HG02763 (cell line): ENCODE measurements around the gene LDLRAP1.

ENCODE experiments used
- ATAC-seq: cut with Tn5 transposase; IDR thresholded peaks from one replicate; pipeline ENCODE4 v1.9.1; 2021; ENCODE audit warnings: mild to moderate bottlenecking, moderate library complexity; ENCODE audit not compliant: unreplicated experiment

LDLRAP1 gene

DNA sequence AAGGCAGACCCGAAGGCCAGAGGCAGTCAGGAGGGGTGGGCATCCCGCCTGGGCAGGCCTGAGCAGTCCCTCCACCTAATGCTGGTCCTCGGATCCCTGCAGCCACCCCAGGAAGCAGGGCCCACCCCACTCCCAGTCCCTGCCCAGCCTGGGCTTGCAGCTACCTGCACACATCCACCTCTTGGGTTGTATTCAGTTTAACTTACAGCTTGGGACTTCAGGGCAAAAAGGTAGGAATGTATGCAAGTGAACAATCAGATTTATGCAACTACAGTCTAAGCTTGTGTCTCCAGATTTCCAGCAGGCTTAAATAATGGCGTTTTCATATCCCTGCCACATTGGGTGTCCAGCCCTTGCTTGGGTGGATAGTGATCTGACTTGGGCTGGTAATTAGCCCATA, 17.4 kb downstream of the LDLRAP1 start:
- ATAC-seq = no peak

DNA sequence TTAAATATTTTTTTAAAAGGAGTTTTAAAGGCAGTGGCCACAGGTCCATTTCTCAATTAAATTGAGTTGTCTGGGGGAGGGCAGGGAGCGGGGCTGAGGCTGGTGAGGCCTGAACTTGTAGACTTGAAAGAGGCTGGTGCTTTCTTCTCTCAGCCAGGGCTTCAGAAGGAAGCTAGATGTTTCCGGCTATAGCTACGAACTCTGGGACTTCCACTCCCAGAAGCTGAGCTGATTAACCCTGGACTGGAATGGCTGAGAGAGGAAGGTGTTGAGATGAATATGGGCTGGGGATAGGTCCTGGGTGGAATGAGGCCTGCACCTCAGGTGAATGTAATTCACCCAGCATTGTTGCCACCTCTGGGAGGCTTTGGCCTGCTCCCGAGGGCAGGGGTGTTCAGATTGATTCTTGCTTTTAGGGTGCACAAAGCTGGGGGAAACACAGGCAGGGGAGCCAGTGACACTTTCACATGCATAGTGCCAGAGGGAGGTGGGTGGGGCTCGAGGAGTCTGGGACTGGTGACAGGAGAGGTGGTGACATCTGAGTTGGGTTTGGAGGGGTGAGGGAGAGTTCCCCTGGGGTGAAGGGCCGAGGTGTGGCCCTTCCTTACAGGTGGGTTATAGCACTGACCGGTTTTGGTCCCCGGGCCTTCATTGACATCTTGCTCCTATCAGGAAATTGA, 18.2 kb downstream of the LDLRAP1 start:
- ATAC-seq = no peak

DNA sequence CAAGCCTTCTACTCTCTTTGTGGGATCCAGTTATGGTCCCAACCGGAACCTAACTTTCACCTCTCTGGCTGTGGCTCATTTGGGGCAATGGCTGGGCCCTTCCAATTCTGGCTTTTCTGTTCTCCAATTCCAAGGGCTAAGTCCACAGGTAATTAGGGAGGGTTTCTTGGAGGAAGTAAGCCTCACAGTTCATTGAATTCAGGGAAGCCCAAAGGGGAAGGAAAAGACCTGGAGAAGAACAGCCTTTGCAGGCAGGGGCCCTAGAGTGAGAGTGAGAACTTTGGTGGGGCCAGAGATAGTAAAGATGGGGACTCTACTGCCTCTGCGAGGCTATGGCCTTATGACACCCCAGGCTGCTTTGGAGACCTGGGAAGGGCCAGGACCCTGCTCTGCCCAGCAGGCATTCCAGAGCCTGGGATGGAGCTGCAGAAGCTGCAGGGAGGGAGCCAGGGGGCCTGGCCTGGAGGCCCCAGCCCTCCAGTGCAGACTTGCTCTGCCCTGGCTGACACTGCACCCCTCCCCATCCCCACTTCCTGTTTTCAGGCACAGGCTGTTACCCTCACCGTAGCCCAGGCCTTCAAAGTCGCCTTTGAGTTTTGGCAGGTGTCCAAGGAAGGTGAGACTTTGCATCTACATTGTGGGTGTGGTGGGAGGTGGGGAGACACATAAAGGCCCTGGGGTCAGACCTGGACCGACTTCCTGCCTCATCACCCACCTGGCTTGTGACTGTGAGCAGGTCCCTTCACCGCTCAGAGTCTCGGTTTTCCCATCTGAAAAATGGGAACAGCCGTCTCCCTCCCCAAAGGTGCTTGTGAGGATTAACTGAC, 18.9 kb downstream of the LDLRAP1 start:
- peak; percentile 70 for ATAC-seq

DNA sequence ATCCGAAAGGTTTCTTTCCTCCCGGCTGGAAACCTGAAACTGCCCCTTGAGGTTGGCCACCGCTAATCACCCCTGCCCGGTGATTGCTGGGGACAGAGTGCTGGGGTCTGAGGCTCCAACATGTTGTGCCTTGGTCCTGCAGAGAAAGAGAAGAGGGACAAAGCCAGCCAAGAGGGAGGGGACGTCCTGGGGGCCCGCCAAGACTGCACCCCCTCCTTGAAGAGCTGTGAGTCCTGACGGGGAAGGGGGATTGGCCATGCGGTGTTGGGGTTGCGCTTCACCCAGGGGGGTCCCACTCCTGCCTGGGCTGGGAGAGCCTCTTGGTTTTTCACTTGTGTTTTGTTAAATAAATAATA, 19.5 kb downstream of the LDLRAP1 start:
- no peak for ATAC-seq

DNA sequence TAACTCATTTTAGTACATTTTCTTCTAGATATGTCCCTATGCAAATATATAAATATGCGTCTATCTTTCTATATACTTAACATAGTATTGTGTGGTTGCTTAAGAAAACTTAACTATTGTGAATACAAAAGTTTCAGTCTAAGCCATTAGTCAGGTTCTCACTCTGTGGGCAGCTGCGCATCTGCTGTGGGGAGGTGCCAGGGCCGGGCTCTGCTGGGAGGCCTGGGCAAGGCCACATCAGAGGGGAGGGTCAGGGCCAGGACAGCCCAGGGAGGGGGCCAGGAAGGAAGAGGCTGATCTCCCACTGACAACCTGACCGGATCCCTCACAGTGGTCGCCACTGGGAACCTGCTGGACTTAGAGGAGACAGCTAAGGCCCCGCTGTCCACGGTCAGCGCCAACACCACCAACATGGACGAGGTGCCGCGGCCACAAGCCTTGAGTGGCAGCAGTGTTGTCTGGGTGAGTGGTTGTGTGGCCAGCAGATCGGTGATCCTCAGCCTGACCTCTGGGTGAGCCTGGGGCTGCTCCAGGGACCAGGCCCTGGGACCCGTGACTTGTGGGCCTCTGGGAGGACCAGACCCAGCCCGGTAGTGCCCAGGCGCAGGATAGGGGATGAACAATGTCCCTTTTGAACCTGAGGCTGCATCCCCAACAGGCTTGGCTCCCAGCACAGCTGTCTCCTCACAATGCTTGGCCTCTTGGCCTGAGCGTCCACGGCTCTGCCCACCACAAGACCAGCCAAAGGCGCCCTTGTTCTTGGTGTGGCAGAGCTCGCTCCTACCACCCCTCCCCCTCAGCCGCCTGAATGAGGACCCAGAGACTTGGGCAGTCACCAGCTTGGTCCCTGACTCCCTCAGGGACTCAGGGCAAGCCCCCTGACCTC, 20.2 kb downstream of the LDLRAP1 start:
- no peak for ATAC-seq

DNA sequence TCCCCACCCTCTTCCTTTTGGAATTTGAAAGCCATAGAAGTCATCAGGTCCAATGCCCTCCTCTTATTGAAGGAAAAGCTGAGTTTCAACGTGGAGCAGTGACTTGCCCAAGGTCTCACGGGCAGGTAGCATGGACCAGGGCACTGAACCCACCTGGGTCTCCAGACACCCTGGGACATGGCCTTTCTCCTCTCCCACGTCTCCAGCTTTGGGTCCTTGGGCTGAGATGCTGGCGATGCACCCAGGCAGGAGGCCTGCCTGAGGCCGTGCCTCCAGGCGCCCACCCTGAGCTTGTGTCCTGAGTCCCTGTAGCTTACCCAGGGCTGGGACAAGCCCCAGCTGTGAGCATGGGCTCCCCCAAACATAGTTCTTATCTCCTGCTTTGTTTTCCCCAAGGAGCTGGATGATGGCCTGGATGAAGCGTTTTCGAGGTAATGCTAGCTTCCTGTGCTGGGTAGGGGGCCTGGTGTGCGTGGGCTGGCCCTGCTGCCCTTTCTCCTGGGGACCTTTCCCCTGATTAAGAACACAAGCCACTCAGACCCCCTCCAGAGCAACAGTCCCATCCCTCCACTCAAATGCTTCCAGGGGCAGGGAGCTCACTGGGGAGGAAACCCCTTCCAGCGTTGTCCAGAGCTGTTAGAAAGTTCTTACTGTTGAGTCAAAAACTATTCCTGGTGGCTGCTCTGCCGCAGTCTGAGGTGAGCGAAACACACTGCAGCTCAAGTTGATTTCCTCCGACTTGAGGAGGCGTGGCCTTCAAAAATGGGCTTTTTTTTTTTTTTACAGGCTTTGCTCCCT, 21.6 kb downstream of the LDLRAP1 start:
- no peak for ATAC-seq

DNA sequence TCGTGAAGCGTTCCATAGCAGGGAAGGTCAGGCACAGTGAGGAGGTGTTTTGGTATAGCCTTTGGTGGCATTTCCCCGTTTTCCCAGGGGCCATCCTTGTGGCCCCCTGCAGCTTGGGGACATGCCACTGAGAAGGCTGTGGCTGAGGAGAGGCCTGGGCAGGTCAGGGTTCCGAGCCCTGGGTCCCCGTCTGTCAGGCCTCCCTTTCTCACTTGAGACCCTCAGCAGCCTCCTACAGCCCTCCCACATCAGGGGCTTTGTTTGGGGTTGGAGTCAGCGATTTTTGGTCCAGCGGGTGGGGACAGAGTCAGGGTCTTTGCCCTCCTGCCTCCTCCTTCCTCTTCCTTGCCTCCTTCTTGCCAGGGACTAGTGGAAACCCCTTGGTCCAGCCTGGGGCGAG, 22.2 kb downstream of the LDLRAP1 start:
- ATAC-seq = no peak

DNA sequence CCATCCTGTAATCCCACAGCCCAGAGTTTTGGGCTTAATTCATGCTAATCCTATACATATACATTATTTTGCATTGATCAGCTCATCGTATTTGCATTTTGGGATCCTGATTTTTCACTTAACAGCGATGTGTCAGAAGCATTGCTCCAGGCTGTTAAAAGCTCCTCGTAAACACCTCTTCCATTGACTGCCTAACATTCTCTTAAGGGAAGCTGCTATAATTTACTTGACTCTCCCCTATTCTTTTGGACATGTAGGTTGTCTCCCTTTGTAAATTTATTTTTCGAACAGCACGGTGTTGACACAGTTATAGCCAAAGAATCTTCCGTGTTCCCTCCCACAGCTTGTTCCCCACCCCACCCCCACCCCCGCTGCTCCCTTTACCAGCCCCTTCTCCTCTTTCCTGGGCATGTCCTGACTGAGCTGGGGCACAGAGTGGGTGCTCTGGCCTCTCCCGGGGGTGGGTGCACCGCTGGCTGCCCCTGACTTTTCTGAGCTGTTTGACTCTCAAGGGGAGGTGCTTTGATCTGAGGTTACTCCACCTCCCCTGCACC, 22.8 kb downstream of the LDLRAP1 start:
- ATAC-seq = no peak

DNA sequence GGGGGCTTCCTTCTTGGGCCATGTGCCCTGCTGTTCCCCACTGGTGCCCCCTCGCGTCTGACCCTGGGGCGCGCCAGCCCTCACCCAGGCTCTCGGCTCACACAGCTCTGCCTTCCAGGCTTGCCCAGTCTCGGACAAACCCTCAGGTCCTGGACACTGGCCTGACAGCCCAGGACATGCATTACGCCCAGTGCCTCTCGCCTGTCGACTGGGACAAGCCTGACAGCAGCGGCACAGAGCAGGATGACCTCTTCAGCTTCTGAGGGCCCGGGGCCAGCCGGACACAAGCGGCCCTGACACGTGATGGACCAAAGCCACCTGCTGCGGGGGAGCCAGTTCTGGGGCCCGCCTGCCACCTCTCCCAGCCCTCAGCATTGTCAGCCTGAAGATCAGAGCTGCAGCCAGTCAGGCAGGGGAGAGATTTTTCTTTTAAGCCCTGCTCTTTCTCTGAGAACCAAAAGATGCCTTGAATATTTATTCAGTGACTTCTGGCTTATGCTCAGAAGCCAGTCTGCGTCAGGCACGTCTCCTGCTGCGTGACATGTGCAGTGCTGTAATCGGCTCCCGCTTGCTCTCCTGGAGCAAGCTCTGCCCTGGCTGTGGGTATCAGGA, 23.4 kb downstream of the LDLRAP1 start:
- no peak for ATAC-seq

DNA sequence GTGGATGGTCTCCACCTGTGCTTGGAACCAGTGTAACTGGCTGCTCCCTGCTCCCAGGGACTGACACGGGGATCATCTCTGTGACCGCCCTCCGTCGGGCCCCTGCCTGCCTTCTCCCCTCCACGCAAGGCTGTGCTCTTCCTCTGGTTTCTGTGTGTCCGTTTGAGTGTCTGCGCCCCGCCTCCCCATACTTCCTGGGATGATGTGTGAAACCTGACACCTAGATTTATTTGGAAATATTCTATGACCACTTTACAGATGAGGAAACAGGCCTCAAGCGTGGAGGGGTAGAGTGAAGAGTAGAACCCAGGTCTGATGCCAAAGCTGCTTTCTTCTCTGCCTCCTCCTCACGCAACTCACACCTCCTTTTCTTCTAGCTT, 24.3 kb downstream of the LDLRAP1 start:
- ATAC-seq = no peak

DNA sequence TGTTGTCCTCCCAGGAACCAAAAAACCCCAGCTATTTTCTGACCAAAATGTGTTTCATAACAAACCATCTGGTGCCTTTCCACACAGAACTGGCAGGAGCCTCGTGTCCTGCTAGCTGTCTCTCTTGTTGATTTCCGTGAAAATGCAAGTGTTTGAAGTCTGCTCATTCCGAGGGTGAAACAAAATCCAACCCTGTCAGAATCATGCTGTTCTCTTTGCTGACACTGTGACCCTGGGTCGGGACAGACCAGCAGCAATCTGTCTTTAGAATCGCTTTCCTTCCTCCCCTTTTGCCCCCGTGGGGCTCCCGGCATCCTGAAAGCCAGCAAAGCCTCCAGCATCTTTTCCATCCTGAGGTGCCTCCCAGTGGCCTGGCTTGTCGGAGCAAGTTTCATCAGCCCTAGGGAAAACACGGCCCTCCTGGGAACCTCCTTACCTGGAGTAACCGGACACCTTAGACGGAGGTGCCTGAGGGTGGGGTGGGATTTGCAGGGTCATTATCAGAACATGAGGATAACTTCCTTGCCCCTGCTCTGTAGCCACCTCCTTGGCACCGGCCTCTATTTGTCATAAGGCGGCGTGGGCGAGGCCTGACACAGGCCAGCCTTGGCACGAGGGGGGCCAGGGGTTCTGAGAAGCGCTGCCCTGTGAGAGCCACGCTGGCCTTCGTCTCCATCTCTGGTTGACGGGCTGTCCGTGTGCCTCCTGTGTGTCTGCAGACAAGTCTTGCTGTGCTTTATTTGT, 24.9 kb downstream of the LDLRAP1 start:
- ATAC-seq = no peak

DNA sequence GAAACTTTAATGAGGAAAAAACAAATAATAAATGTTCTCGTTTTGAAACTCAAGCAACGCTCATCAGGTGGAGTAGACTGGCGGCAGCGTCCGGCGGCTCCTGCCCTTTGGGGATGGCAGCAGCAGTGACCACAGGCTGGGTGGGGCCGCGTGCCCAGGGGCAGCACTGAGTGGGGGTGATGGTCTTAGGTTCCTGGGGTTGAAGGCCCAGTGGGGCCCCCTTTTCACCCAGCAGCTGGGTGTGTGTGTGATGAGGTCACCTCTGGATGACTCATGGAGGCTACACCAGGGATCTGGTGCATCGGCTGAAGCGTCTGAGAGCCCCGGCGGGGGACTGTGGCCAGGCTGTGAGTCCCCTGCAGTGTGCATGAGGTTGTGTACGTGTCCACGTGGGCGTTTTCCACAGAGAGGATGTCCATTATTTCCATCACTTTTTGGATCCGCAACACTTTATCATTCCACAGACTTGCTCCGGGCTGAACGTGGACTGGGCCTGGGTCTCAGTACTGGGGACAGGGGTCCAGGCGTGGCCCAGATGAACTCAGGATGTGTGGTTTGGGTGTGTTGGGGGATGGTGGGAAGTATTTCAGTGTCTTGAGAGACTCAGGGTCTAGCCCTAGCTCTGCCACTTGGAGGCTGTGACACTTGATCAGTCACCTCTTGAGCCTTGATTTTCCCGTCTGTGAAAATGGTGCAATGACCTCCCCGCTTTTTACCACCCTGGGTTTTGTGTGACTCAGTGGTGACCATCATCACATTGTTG, 25.6 kb downstream of the LDLRAP1 start:
- no peak for ATAC-seq

DNA sequence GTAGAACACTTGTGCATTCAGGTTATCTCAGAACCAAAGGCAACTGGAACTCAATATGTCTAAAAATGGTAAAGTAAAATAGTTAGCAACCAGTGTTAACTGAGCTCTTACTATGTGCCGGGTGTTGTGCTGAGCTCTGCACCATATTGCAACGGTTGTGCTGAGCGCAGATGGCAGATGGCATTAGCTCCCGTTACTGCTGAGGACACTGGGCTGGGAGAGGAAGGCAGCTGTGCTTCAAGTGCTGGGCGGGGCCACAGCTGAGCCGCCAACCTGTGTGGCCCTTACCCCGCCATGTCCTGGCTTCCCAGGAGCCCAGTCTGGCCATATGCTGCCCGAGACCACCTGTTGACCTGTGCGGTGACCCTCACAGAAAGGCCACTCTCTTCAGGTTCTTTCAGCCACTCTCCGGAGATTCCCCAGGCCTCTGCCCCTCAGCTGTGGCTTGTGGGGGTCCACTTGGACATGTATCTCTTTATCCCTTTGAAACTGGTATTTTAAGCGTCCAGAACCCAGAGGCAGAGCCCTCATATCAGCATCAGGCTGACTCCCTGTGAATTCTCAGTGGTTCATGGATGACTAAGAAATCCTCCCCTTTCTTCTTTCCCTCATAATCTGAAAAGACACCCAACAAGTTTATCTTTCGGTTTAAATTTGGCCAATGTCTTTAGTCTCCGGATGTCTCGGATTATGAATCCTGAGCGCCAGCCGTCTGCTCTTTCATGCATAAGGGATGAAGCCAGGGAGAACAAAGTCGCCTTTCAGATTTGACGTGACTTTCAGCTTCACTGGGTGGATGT, 26.4 kb downstream of the LDLRAP1 start:
- no peak for ATAC-seq

DNA sequence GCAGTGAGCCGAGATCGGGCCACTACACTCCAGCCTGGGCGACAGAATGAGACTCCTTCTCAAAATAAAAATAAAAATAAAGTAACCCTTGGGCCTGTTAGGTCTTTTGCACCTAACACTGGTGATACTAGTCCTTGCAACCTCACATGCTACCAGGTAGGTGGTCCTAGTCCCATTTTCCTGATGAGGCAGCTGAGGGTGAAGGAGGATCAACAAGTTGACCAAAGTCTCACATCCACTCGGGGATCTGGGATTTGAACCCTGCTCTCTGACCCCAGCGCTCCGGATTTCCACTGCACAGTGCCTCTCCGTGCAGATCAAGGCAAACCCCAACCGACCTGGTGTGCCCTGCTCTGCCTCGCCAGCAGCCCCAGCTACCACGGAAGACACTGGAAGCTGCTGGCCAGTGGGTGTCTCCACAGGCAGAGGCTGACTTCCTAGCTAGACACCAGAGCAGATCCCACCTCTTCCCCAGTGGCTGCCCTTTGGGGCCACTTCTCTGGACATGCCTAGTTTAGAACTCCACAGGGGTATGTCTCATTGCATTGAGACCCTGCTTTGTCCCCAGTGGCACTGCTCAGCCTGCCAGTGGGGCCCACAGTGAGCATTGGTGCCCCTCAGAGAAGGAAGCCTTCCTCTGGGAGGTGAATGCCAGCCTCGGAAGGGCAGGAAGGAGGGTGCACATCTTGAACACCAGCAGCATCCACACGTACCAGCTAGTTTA, 27.6 kb downstream of the LDLRAP1 start:
- ATAC-seq = no peak

DNA sequence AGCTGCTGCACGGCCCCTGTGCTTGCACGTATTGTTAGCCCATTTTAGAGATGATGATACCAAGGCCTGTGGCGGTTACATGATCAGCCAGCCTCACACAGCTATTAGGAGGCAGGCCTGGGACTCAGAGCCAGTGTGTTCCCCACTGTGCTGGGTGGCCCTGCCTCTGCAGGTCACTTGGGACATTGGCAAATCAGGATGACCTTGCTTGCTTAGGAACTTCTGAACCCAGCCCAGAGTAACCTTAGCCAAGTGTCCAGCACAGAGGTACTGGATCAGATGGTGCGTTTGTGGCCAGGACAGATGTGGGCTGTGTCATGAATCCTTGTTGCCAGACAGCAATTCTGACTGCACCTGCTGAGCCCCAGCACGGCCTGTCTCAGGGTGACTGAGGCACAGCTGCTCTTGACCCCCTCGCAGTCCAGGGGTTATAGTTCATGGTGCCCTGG, 28.1 kb downstream of the LDLRAP1 start:
- no peak for ATAC-seq

DNA sequence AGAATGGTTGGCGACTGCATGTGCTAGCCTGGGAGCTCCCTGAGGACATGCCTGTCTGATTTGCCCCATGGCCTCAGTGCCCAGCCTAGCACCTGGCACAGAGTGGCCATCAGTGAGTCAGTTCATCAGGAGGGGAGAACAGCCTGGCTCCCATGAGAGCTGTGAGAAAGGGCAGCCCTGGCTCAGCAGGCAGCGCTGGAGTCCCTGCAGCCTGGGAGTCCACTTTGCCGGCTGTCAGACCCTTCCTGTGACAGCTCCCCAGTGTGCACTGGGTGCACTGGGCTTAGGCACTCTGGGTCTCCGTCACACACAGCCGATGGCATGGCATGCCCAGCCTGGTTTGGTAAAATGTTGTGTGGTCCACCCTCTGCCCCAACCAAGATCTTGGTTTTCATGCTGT, 28.7 kb downstream of the LDLRAP1 start:
- ATAC-seq = no peak
